Ovary (tissue), 3 donors: ENCODE results near the gene RANBP9.

Experiments
- CTCF ChIP-seq, 3 donors: fragments of 450-650 bp in 2 of 3; fragments of 200-600 bp in 1 of 3; IDR thresholded peaks; one replicate each; pipeline versions ENCODE4 v1.5.1 to v1.8.0; 2016 to 2022; ENCODE audit warnings: antibody characterized with exemption in 3 of 3, mild to moderate bottlenecking in 1 of 3
- EP300 ChIP-seq: sonication (generic); formaldehyde crosslinking; IDR thresholded peaks from one replicate; pipeline ENCODE4 v1.6.1; 2017; ENCODE audit warnings: antibody characterized with exemption
- POLR2A ChIP-seq: fragments of 450-650 bp; IDR thresholded peaks from one replicate; pipeline ENCODE4 v1.6.1; 2017; ENCODE audit warnings: antibody characterized with exemption, mild to moderate bottlenecking, moderate library complexity
- donor health status: DM: no; HTN: no; CAD: no.

GRCh38 chr6:13716955-13717295 lies 5.3 kb upstream of the RANBP9 start:
- TF ChIP-seq EP300 (no peak), CTCF (IDR thresholded peaks at IDR 0.05) (no peak), POLR2A (no peak)
